ENCODE data around the gene SHOC2. TPM values are rescaled to one million over a fixed set of nuclear protein-coding genes. Genes with fewer than 3 reads are reported as not detected.

SHOC2 gene
- total RNA-seq, 1 experiment from 2014 or later: 59.8 TPM

- peaks cover 21% of the 10 kb centered on the region for H3K9me3 Mint-ChIP-seq (ENCODE audit: unreplicated experiment)
- no peak for DNase-seq (ENCODE audit: unreplicated experiment)
- H3K27me3 Mint-ChIP-seq (ENCODE audit: insufficient read depth, unreplicated experiment): no peaks in the 10 kb centered on the region
- intact Hi-C loops (cut with micrococcal nuclease): loop anchor here (5.0 kb wide), 1 partner anchor 117 kb away; no protein-coding TSS in a partner anchor
- no TSS peak for BruUV-seq (replicated peaks)
- H3K27ac Mint-ChIP-seq (ENCODE audit: low read depth, unreplicated experiment): no peak overlapping the region
- H3K4me1 Mint-ChIP-seq (ENCODE audit: insufficient read depth, unreplicated experiment): peaks cover 6% of the 10 kb centered on the region
- ChIA-PET CTCF (no interaction called here), POLR2A (interaction anchor here (0.7 kb wide), 1 partner anchor 1061 kb away, joined by 3 read pairs; no protein-coding TSS in a partner anchor)
- no peak for TF ChIP-seq CTCF (IDR thresholded peaks at IDR 0.05; ENCODE audit: unreplicated experiment)
- peaks cover 10% of the 10 kb centered on the region for H3K36me3 Mint-ChIP-seq (ENCODE audit: insufficient read depth, unreplicated experiment)
- H3K4me3 Mint-ChIP-seq (ENCODE audit: unreplicated experiment): no peak overlapping the region
Observed at GRCh38 chr10:111039522-111039921, 120.1 kb downstream of the SHOC2 start.

GRCh38 chr10:111057006-111057405 is 137.6 kb downstream of the SHOC2 start:
- ChIA-PET POLR2A (no interaction called here), CTCF (interaction anchor here (0.6 to 1.1 kb wide), 4 partner anchors 139 to 187 kb away, joined by 3 read pairs; no protein-coding TSS in a partner anchor)
- DNase-seq (ENCODE audit: unreplicated experiment): no peak
- Mint-ChIP-seq H3K4me3 (ENCODE audit: unreplicated experiment) (no peak overlapping the region), H3K36me3 (ENCODE audit: insufficient read depth, unreplicated experiment) (no peaks in the 10 kb centered on the region), H3K9me3 (ENCODE audit: unreplicated experiment) (peaks cover 7% of the 10 kb centered on the region), H3K27ac (ENCODE audit: low read depth, unreplicated experiment) (no peak overlapping the region), H3K27me3 (ENCODE audit: insufficient read depth, unreplicated experiment) (no peaks in the 10 kb centered on the region), H3K4me1 (ENCODE audit: insufficient read depth, unreplicated experiment) (no peaks in the 10 kb centered on the region)
- no peak for TF ChIP-seq CTCF (IDR thresholded peaks at IDR 0.05; ENCODE audit: unreplicated experiment)
- BruUV-seq (replicated peaks): no TSS peak
- intact Hi-C loops (cut with micrococcal nuclease): no loop called here

Small RNAs within 50 kb of the gene (microRNA-seq; reads per million reads assigned to microRNA genes)
- gene MIR548E: 4.2 reads per million, percentile 32 among the genes with 10 or more reads in this experiment

Other genes with a start within 250 kb of the SHOC2 start
- 80.7 and 133 TPM in 2 replicates for gene PDCD4, start 47.7 kb upstream of the SHOC2 start, total RNA-seq (2022)
- gene BBIP1, start 424 bp upstream of the SHOC2 start, total RNA-seq (2022): 46.9 and 68.7 TPM in 2 replicates
- not detected in 2 replicates for gene ADRA2A, start 157.4 kb downstream of the SHOC2 start, total RNA-seq (2022)